Mucosa of rectum (tissue), 2 donors: ENCODE data around the gene NLRP12.
"Not testable (repeated sequence)": the region's sequence is repeated elsewhere in the genome, so short reads cannot be mapped to it uniquely, and the experiment has no call there.

ENCODE experiments used
- H3K27ac ChIP-seq, 2 donors: one replicate each; pipeline ENCODE4 v1.7.0; 2013; ENCODE audit warnings: inconsistent platforms in 2 of 2, low read depth in 2 of 2, low read length in 2 of 2
- H3K27me3 ChIP-seq, 2 donors: one replicate each; pipeline ENCODE4 v1.7.0; 2013; ENCODE audit warnings: low read length in 2 of 2; ENCODE audit not compliant: control insufficient read depth in 2 of 2, insufficient read depth in 2 of 2
- H3K36me3 ChIP-seq, 2 donors: one replicate each; pipeline ENCODE4 v1.7.0; 2013; ENCODE audit warnings: low read length in 2 of 2; ENCODE audit not compliant: control insufficient read depth in 2 of 2, insufficient read depth in 2 of 2
- H3K4me1 ChIP-seq, 2 donors: one replicate each; pipeline ENCODE4 v1.7.0; 2013; ENCODE audit warnings: low read length in 2 of 2, mild to moderate bottlenecking in 1 of 2; ENCODE audit not compliant: control insufficient read depth in 2 of 2, insufficient read depth in 2 of 2
- H3K4me3 ChIP-seq, 2 donors: one replicate each; pipeline ENCODE4 v1.7.0; 2013; ENCODE audit warnings: low read length in 2 of 2
- H3K9ac ChIP-seq, 2 donors: one replicate each; pipeline ENCODE4 v1.7.0; 2013; ENCODE audit warnings: low read length in 2 of 2, low read depth in 1 of 2, mild to moderate bottlenecking in 1 of 2
- H3K9me3 ChIP-seq, 2 donors: one replicate each; pipeline ENCODE4 v1.7.0; 2013; ENCODE audit warnings: low read length in 2 of 2; ENCODE audit not compliant: control insufficient read depth in 2 of 2
- donor health status: healthy.
- donor health status: Normal muscosa, but diverticular disease.

NLRP12 gene

DNA sequence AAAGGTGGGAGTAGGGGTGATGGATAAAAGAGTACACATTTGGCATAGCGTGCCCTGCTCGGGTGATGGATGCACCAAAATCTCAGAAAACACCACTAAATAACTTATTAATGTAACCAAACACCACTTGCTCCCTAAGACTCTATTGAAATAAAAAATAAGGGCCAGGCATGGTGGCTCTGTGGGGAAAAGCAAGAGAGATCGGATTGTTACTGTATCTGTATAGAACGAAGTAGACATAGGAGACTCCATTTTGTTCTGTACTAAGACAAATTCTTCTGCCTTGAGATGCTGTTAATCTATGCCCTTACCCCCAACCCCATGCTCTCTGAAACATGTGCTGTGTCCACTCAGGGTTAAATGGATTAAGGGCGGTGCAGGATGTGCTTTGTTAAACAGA, 14.3 kb upstream of the NLRP12 start:
- H3K9ac ChIP-seq, H3K27ac ChIP-seq, H3K4me3 ChIP-seq, H3K9me3 ChIP-seq, H3K36me3 ChIP-seq, H3K4me1 ChIP-seq, H3K27me3 ChIP-seq: not testable (repeated sequence)

DNA sequence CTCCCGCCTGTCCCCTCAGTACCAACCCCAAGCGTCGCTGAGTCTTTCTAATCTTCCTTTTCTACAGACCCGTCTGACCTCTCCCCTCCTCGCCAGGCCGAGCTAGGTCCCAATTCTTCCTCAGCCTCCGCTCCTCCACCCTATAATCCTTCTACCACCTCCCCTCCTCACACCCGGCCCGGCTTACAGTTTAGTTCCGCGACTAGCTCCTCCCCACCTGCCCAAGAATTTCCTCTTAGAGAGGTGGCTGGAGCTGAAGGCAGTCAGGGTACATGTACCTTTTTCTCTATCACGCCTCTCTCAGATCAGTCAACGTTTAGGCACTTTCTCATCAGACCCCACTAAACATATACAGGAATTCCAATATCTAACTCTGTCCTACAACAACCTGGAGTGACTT, 8.7 kb upstream of the NLRP12 start:
- not testable (repeated sequence) for H3K9ac ChIP-seq, H3K27me3 ChIP-seq, H3K36me3 ChIP-seq, H3K9me3 ChIP-seq, H3K4me3 ChIP-seq, H3K4me1 ChIP-seq, H3K27ac ChIP-seq

DNA sequence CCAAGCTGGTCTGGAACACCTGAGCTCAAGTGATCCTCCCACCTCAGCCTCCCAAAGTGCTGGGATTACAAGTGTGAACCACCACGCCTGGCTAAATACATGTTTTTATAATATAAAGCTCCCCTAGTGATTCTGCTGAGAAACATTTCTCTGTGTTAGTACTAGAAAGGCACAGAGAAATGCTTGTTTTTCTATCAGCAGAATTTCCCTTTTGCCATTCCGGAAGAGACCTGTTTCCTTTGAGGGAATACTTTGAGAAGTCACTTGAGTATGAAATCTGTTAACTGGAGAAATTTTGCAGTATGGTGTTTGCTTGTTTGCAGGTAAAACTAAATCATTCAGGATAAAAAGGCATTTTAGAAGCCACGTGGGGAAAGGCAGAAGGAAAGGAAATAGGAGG, 4.4 kb upstream of the NLRP12 start:
- Histone ChIP-seq H3K27ac (no peak overlapping the region), H3K36me3 (no peaks in the 10 kb centered on the region), H3K9me3 (no peaks in the 10 kb centered on the region), H3K27me3 (peaks cover 3 to 7% of the 10 kb centered on the region in 2 donors), H3K4me3 (no peak overlapping the region), H3K9ac (no peak overlapping the region), H3K4me1 (no peaks in the 10 kb centered on the region)

DNA sequence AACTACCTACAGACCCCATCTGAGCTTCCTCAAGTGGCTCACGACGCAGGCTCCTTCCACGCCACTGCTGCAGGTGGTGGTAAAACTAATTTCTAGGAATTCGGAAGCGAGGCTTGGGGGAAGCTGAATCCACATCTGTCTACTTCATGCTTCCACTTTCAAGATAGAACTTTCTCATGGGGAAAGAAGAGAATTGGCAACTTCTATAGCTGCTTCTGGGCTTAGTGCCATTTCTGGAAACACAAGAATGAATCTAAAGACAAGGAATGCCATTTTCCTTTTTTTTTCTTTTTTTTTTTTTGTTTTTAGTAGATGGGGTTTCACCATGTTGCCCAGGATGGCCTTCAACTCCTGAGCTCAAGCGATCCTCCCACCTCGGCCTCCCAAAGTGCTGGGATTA, 2.8 kb upstream of the NLRP12 start:
- no peaks in the 10 kb centered on the region for H3K36me3 ChIP-seq

DNA sequence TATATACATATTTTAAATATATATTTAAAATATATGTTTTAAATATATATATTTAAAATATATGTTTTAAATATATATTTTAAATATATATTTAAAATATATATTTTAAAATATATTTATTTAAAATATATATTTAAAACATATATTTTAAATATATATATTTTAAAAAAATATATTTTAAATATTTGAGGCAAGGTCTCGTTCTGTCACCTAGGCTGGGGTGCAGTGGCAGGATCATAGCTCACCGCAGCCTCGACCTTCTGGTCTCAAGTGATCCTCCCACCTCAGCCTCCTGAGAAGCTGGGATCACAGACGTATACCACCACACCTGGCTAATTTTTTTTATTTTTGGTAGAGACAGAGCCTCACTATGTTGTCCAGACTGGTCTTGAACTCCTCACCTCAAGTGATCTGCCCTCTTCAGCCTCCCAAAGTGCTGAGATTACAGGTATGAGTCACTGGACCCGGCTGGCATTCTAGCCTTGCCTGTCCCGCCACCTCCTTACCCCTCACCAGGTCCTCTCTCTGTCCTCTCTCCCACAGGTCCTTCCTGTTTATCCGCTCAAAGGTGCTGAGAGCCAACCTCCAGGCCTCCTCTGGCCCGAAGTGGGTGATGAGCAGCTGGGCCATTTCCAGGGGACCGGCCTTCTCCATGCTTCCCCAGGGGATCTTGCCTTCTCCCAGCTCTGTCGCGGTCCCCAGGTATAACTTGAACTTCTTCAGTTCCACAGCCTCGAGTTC, 564 bp downstream of the NLRP12 start:
- Histone ChIP-seq H3K27ac (no peak overlapping the region), H3K4me3 (no peak overlapping the region)

More for the DNA sequence above, 2.8 kb upstream of the NLRP12 start:
- Histone ChIP-seq H3K4me3 (no peak overlapping the region), H3K9ac (no peak overlapping the region), H3K9me3 (no peaks in the 10 kb centered on the region), H3K4me1 (no peaks in the 10 kb centered on the region), H3K27me3 (peaks cover 3 to 7% of the 10 kb centered on the region in 2 donors), H3K27ac (no peak overlapping the region)

DNA sequence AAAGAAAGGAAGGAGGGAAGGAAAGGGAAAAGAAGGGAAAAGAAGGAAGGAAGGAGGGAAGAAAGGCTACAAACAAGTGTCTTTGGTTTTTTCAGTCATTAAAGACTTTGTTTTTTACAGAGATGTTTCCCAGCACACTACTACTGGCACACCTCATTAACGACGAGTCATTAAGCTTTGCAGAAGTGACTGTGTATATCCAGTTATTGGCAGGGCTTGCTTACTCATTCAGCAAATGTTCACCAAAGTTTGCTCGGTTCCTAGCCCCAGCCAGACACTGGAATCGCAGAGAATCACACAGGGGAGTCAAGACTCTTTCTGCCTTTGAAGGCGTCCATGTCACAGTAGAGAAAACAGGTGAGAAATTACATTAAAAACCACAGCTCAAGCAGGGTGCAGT, 4.3 kb downstream of the NLRP12 start:
- H3K27ac ChIP-seq = no peak overlapping the region
- no peaks in the 10 kb centered on the region for H3K4me1 ChIP-seq

More for the DNA sequence above, 564 bp downstream of the NLRP12 start:
- peaks cover 0 to 3% of the 10 kb centered on the region in 2 donors for H3K27me3 ChIP-seq
- H3K36me3 ChIP-seq = no peaks in the 10 kb centered on the region
- no peaks in the 10 kb centered on the region for H3K9me3 ChIP-seq
- H3K9ac ChIP-seq = no peak overlapping the region
- no peaks in the 10 kb centered on the region for H3K4me1 ChIP-seq

DNA sequence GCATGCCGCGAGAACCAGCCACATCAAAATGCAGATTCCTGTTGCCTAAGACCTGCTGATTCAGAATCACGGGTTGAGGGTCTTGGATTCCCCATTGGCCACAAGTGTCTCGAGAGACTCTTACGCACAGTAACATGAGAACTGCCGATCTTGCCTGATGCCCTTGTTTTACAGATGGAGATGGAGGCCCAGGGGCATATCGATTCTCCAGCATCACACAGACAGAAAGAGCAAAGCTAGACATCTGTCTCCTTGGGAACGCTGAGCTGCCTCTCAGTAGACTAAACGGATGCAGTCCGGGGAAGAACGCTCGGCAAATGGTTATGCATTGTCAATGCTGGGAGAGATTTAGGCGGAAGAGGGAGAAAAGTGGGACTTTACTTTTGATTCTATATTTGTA, 5.4 kb downstream of the NLRP12 start:
- Histone ChIP-seq H3K27me3 (no peaks in the 10 kb centered on the region), H3K36me3 (no peaks in the 10 kb centered on the region)

More for the DNA sequence above, 4.3 kb downstream of the NLRP12 start:
- Histone ChIP-seq H3K4me3 (no peak overlapping the region), H3K36me3 (no peaks in the 10 kb centered on the region), H3K27me3 (peaks cover 0 to 3% of the 10 kb centered on the region in 2 donors), H3K9me3 (no peaks in the 10 kb centered on the region), H3K9ac (no peak overlapping the region)

DNA sequence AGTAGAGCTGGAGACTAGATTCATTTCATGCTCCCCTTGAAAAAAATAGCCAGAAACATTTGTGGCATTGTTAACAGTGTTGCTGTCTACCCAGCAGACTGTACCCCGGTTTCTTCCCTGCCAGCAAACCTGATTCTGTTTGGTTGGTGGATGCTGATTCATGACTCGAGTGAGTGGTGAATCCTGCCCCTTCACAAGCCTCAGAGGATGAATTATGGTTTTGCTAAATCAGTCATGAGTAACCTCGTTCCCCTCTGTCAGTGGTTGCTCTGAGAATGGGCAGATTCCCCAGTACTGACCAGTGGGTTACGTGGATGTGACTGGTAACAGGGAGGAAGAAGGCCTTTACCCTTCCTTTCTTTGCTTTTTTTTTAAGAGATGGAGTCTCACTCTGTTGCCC, 10.1 kb downstream of the NLRP12 start:
- Histone ChIP-seq H3K36me3 (no peaks in the 10 kb centered on the region), H3K4me3 (no peak overlapping the region), H3K9ac (no peak overlapping the region), H3K27ac (no peak overlapping the region), H3K27me3 (no peaks in the 10 kb centered on the region), H3K9me3 (no peaks in the 10 kb centered on the region), H3K4me1 (no peaks in the 10 kb centered on the region)

More for the DNA sequence above, 5.4 kb downstream of the NLRP12 start:
- Histone ChIP-seq H3K4me3 (no peak overlapping the region), H3K27ac (no peak overlapping the region), H3K9ac (no peak overlapping the region), H3K9me3 (no peaks in the 10 kb centered on the region), H3K4me1 (no peaks in the 10 kb centered on the region)

DNA sequence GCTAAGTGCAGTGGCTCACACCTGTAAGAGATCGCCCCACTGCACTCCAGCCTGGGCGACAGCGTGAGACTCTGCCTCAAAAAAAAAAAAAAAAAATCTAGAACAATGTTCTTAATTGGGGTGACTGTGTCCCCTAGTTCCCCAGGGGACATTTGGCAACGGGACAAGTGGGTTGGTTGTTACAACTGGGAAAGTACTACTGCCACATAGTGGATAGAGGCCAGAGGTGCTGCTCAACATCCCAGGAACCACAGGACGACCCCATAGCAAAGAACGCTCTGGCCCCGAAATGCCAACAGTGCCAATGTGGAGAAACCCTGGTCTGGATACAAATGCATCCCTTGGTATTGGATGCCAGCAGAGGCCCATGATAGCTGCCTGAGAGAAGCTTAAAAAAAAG, 11.8 kb downstream of the NLRP12 start:
- H3K9me3 ChIP-seq = no peaks in the 10 kb centered on the region
- no peak overlapping the region for H3K27ac ChIP-seq
- H3K9ac ChIP-seq = no peak overlapping the region
- no peaks in the 10 kb centered on the region for H3K27me3 ChIP-seq
- H3K4me1 ChIP-seq = no peaks in the 10 kb centered on the region
- H3K4me3 ChIP-seq = no peak overlapping the region
- no peaks in the 10 kb centered on the region for H3K36me3 ChIP-seq

DNA sequence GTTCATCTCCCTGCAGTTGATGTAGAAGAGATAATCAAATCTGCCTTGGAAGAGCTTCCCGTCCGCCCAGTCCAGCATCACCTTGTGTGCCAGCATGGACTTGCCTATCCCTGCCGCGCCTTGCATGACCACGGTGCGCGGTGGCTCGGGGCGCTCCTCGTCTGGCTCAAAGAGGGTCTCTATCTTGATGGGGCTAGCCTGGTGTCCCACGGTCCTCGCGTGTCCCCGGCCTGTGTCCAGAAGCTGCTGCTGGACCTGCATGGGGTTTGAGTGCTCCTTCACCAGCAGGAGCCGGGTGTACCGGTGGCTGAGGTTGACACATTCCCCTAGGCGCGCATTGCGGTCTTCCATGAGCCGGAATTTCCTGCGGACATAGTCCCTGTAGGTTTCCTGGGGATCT, 13.2 kb downstream of the NLRP12 start:
- Histone ChIP-seq H3K9me3 (no peaks in the 10 kb centered on the region), H3K9ac (no peak overlapping the region), H3K36me3 (no peaks in the 10 kb centered on the region), H3K27ac (no peak overlapping the region), H3K4me3 (no peak overlapping the region), H3K27me3 (no peaks in the 10 kb centered on the region), H3K4me1 (no peaks in the 10 kb centered on the region)

DNA sequence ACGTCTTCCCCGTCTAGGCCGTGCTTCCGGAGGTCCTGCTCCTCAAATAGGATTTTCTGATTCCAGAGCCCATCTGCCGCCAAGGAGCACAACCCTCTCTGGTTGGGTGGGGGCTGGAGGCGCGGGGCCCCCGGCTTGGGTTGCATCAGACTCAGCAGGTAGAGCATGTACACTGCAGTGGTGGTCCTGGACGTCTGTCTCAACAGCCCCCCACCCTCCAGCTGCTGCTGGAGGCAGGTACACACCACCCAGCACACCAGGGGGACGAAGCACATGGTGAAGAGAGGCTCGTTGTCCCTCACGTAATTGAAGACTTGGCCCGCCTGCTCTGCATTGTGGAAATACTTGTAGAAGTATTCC, 13.9 kb downstream of the NLRP12 start:
- no peaks in the 10 kb centered on the region for H3K36me3 ChIP-seq
- no peak overlapping the region for H3K27ac ChIP-seq
- no peaks in the 10 kb centered on the region for H3K4me1 ChIP-seq
- no peak overlapping the region for H3K9ac ChIP-seq
- H3K4me3 ChIP-seq = no peak overlapping the region
- H3K9me3 ChIP-seq = no peaks in the 10 kb centered on the region
- H3K27me3 ChIP-seq = no peaks in the 10 kb centered on the region
